ENCODE measurements around the gene PAH. TPM values are rescaled to one million over a fixed set of nuclear protein-coding genes. Genes with fewer than 3 reads are reported as not detected.

PAH gene
- total RNA-seq, 4 donors from 2014 or later: not detected

- in situ Hi-C loops (cut with MboI; ENCODE audit: low pct_ligation_motif_present in 1 of 4, low pct_unique_long_range_greater_than_20kb in 1 of 4, low sequenced_read_pairs in 3 of 4): no loop called here
- DNase-seq: no peak
- TF ChIP-seq CTCF (IDR thresholded peaks at IDR 0.05) (no peak), EP300 (IDR thresholded peaks at IDR 0.05; ENCODE audit: low read depth) (no peak), POLR2A (IDR thresholded peaks at IDR 0.05) (no peak), POLR2AphosphoS5 (IDR thresholded peaks at IDR 0.05) (no peak)
- H3K4me1 ChIP-seq: no peaks in the 10 kb centered on the region
- no peaks in the 10 kb centered on the region for H3K9me3 ChIP-seq
- H3K4me3 ChIP-seq: no peak overlapping the region
- H3K27ac ChIP-seq: no peak overlapping the region
- 76 to 90% methylated on average over 2 to 3 of the region's 3 CpGs for WGBS, 2 donors (ENCODE audit: low coverage in 1 of 2)
- no peaks in the 10 kb centered on the region for H3K36me3 ChIP-seq
- intact Hi-C loops (cut with DNase I; ENCODE audit: low total_unique reads): no loop called here
- H3K27me3 ChIP-seq: no peaks in the 10 kb centered on the region
These were observed 11.8 kb downstream of the PAH start for GRCh38 chr12:102905229-102905628.

- Histone ChIP-seq H3K27ac (no peak overlapping the region), H3K4me1 (no peaks in the 10 kb centered on the region), H3K27me3 (no peaks in the 10 kb centered on the region), H3K36me3 (no peaks in the 10 kb centered on the region), H3K4me3 (no peak overlapping the region), H3K9me3 (no peaks in the 10 kb centered on the region)
- intact Hi-C loops (cut with DNase I; ENCODE audit: low total_unique reads): no loop called here
- TF ChIP-seq CTCF (IDR thresholded peaks at IDR 0.05) (no peak), POLR2A (IDR thresholded peaks at IDR 0.05) (no peak), POLR2AphosphoS5 (IDR thresholded peaks at IDR 0.05) (no peak), EP300 (IDR thresholded peaks at IDR 0.05; ENCODE audit: low read depth) (no peak)
- 63% methylated on average over 1 of the region's 1 CpG; no CpG with 5 or more reads in 1 of the 2 donors for WGBS, 2 donors (ENCODE audit: low coverage in 1 of 2)
- in situ Hi-C loops (cut with MboI; ENCODE audit: low pct_ligation_motif_present in 1 of 4, low pct_unique_long_range_greater_than_20kb in 1 of 4, low sequenced_read_pairs in 3 of 4): no loop called here
- DNase-seq: no peak
These were observed 13.6 kb downstream of the PAH start for GRCh38 chr12:102903337-102904007.

- TF ChIP-seq POLR2AphosphoS5 (IDR thresholded peaks at IDR 0.05) (no peak), POLR2A (IDR thresholded peaks at IDR 0.05) (no peak), CTCF (IDR thresholded peaks at IDR 0.05) (no peak), EP300 (IDR thresholded peaks at IDR 0.05; ENCODE audit: low read depth) (no peak)
- H3K4me3 ChIP-seq: no peak overlapping the region
- WGBS, 2 donors (ENCODE audit: low coverage in 1 of 2): 52 to 79% methylated on average over 3 of the region's 3 CpGs
- no peak for DNase-seq
- no peaks in the 10 kb centered on the region for H3K9me3 ChIP-seq
- no peaks in the 10 kb centered on the region for H3K36me3 ChIP-seq
- H3K27ac ChIP-seq: no peak overlapping the region
- intact Hi-C loops (cut with DNase I; ENCODE audit: low total_unique reads) (no loop called here), in situ Hi-C loops (cut with MboI; ENCODE audit: low pct_ligation_motif_present in 1 of 4, low pct_unique_long_range_greater_than_20kb in 1 of 4, low sequenced_read_pairs in 3 of 4) (no loop called here)
- no peaks in the 10 kb centered on the region for H3K27me3 ChIP-seq
- no peaks in the 10 kb centered on the region for H3K4me1 ChIP-seq
These were observed 15.0 kb downstream of the PAH start for GRCh38 chr12:102902093-102902492.

GRCh38 chr12:102900389-102900788 is 16.7 kb downstream of the PAH start:
- H3K36me3 ChIP-seq: no peaks in the 10 kb centered on the region
- no peaks in the 10 kb centered on the region for H3K27me3 ChIP-seq
- no peak for DNase-seq
- H3K9me3 ChIP-seq: no peaks in the 10 kb centered on the region
- H3K4me1 ChIP-seq: no peaks in the 10 kb centered on the region
- no peak overlapping the region for H3K27ac ChIP-seq
- TF ChIP-seq POLR2A (IDR thresholded peaks at IDR 0.05) (no peak), POLR2AphosphoS5 (IDR thresholded peaks at IDR 0.05) (no peak), CTCF (IDR thresholded peaks at IDR 0.05) (no peak), EP300 (IDR thresholded peaks at IDR 0.05; ENCODE audit: low read depth) (no peak)
- intact Hi-C loops (cut with DNase I; ENCODE audit: low total_unique reads): no loop called here
- 62 to 84% methylated on average over 2 of the region's 2 CpGs for WGBS, 2 donors (ENCODE audit: low coverage in 1 of 2)
- no peak overlapping the region for H3K4me3 ChIP-seq
- in situ Hi-C loops (cut with MboI; ENCODE audit: low pct_ligation_motif_present in 1 of 4, low pct_unique_long_range_greater_than_20kb in 1 of 4, low sequenced_read_pairs in 3 of 4): no loop called here

Data from transverse colon (tissue), 4 donors.